MM.1S (cell line): ENCODE data around the gene IKBKE.

Source experiments
- EZH2phosphoT487 ChIP-seq: fragments of 300-600 bp; sonication (generic); IDR thresholded peaks from 2 replicates; pipeline ENCODE4 v1.6.1; 2018; ENCODE audit warnings: antibody characterized with exemption, low read length
- TF ChIP-seq, protein P1 (sequence below): fragments of 300-600 bp; sonication (generic); IDR thresholded peaks from 2 replicates; pipeline ENCODE4 v1.5.1; 2016; ENCODE audit warnings: antibody characterized with exemption, low read length, mixed read lengths

DNA sequence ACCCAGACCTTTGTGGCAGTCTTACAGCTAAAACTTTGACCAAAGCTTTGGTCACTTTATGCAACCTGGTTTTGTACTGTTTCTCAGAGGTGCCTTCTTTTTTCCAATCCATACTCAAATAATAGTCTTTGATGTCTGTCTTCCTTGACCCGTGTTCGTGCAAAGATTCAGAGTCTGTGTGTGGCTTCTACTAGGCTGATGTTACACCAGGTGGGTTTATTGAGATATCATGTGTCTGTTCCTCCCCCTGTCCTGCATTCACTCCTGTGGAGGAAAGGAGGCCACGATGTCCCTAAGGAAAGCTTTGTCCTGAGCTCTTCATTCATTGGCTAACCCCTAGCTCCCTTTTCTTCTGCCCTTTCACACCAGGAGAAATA is 15.0 kb upstream of the IKBKE start:
- TF ChIP-seq, protein P1, sequence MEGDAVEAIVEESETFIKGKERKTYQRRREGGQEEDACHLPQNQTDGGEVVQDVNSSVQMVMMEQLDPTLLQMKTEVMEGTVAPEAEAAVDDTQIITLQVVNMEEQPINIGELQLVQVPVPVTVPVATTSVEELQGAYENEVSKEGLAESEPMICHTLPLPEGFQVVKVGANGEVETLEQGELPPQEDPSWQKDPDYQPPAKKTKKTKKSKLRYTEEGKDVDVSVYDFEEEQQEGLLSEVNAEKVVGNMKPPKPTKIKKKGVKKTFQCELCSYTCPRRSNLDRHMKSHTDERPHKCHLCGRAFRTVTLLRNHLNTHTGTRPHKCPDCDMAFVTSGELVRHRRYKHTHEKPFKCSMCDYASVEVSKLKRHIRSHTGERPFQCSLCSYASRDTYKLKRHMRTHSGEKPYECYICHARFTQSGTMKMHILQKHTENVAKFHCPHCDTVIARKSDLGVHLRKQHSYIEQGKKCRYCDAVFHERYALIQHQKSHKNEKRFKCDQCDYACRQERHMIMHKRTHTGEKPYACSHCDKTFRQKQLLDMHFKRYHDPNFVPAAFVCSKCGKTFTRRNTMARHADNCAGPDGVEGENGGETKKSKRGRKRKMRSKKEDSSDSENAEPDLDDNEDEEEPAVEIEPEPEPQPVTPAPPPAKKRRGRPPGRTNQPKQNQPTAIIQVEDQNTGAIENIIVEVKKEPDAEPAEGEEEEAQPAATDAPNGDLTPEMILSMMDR = no peak
- TF ChIP-seq EZH2phosphoT487 = no peak
